Measurements from ENCODE around the gene ZNF597. TPM values are rescaled to one million over a fixed set of nuclear protein-coding genes. Genes with fewer than 3 reads are reported as not detected.
"Not testable (repeated sequence)": the region's sequence is repeated elsewhere in the genome, so short reads cannot be mapped to it uniquely, and the experiment has no call there.

ZNF597 gene
- total RNA-seq, 1 experiment from 2014 or later, result 4.9 TPM

- DNase-seq (ENCODE audit: low read depth), result no peak
These were observed 32.5 kb upstream of the ZNF597 start for GRCh38 chr16:3475604-3476375.

GRCh38 chr16:3474870-3475269 is 31.6 kb upstream of the ZNF597 start:
- DNase-seq (ENCODE audit: low read depth), result not testable (repeated sequence)

- DNase-seq (ENCODE audit: low read depth), result no peak
These were observed 31.0 kb upstream of the ZNF597 start for GRCh38 chr16:3474136-3474779.

- DNase-seq (ENCODE audit: low read depth), result not testable (repeated sequence)
These were observed 30.3 kb upstream of the ZNF597 start for GRCh38 chr16:3473596-3473943.

GRCh38 chr16:3472878-3473595 is 29.7 kb upstream of the ZNF597 start:
- no peak for DNase-seq (ENCODE audit: low read depth)

- no peak for DNase-seq (ENCODE audit: low read depth)
These were observed 28.3 kb upstream of the ZNF597 start for GRCh38 chr16:3471518-3472176.

- DNase-seq (ENCODE audit: low read depth), result no peak
These were observed 27.4 kb upstream of the ZNF597 start for GRCh38 chr16:3470723-3471122.

GRCh38 chr16:3469736-3470135 is 26.4 kb upstream of the ZNF597 start:
- DNase-seq (ENCODE audit: low read depth), result no peak

GRCh38 chr16:3468501-3468900 is 25.2 kb upstream of the ZNF597 start:
- no peak for DNase-seq (ENCODE audit: low read depth)

- DNase-seq (ENCODE audit: low read depth), result no peak
These were observed 24.6 kb upstream of the ZNF597 start for GRCh38 chr16:3467921-3468320.

GRCh38 chr16:3467182-3467581 is 23.9 kb upstream of the ZNF597 start:
- DNase-seq (ENCODE audit: low read depth), result no peak

GRCh38 chr16:3465911-3466584 is 22.7 kb upstream of the ZNF597 start:
- no peak for DNase-seq (ENCODE audit: low read depth)

- no peak for DNase-seq (ENCODE audit: low read depth)
These were observed 22.0 kb upstream of the ZNF597 start for GRCh38 chr16:3465301-3465700.

GRCh38 chr16:3461151-3461550 is 17.8 kb upstream of the ZNF597 start:
- no peak for DNase-seq (ENCODE audit: low read depth)

GRCh38 chr16:3460585-3460984 is 17.3 kb upstream of the ZNF597 start:
- no peak for DNase-seq (ENCODE audit: low read depth)

- DNase-seq (ENCODE audit: low read depth), result no peak
These were observed 16.8 kb upstream of the ZNF597 start for GRCh38 chr16:3460121-3460520.

GRCh38 chr16:3459401-3460090 is 16.2 kb upstream of the ZNF597 start:
- peak; percentile 37 for DNase-seq (ENCODE audit: low read depth)

- no peak for DNase-seq (ENCODE audit: low read depth)
These were observed 15.6 kb upstream of the ZNF597 start for GRCh38 chr16:3458852-3459361.

- DNase-seq (ENCODE audit: low read depth), result peak; percentile 51
These were observed 15.1 kb upstream of the ZNF597 start for GRCh38 chr16:3458278-3458851.

- DNase-seq (ENCODE audit: low read depth), result peak; percentile 86
These were observed 14.3 kb upstream of the ZNF597 start for GRCh38 chr16:3457434-3458252.
